Measurements from ENCODE around the gene GPX8.
A peak's percentile ranks its signal among the peaks of the same experiment; 100 is the strongest.

Gene GPX8

GRCh38 chr5:55172051-55172899 lies 12.3 kb downstream of the GPX8 start:
- peak; percentile 50 for DNase-seq (ENCODE audit: low read depth)

GRCh38 chr5:55172937-55173686 lies 13.1 kb downstream of the GPX8 start, which contains the start of gene CDC20B:
Gene CDC20B, minus strand, starts transcription at chr5:55173177. Its CDS starts 177 bp downstream, at chr5:55173000.
- DNase-seq (ENCODE audit: low read depth): peak; percentile 51

GRCh38 chr5:55173687-55174230 lies 13.8 kb downstream of the GPX8 start:
- DNase-seq (ENCODE audit: low read depth): no peak

GRCh38 chr5:55175781-55176175 lies 15.8 kb downstream of the GPX8 start:
- DNase-seq (ENCODE audit: low read depth): no peak

GRCh38 chr5:55176176-55176818 lies 16.3 kb downstream of the GPX8 start:
- no peak for DNase-seq (ENCODE audit: low read depth)

GRCh38 chr5:55177078-55177477 lies 17.1 kb downstream of the GPX8 start:
- no peak for DNase-seq (ENCODE audit: low read depth)

- DNase-seq (ENCODE audit: low read depth): no peak
Measured at GRCh38 chr5:55180016-55180415, 20.0 kb downstream of the GPX8 start.

GRCh38 chr5:55187370-55187769 lies 27.4 kb downstream of the GPX8 start:
- no peak for DNase-seq (ENCODE audit: low read depth)

GRCh38 chr5:55188656-55189540 lies 28.9 kb downstream of the GPX8 start:
- DNase-seq (ENCODE audit: low read depth): no peak

- no peak for DNase-seq (ENCODE audit: low read depth)
Measured at GRCh38 chr5:55191165-55191564, 31.2 kb downstream of the GPX8 start.

- no peak for DNase-seq (ENCODE audit: low read depth)
Measured at GRCh38 chr5:55205001-55205400, 45.0 kb downstream of the GPX8 start.

GRCh38 chr5:55211184-55211874 lies 51.4 kb downstream of the GPX8 start:
- DNase-seq (ENCODE audit: low read depth): no peak

All from stimulated activated CD8-positive, alpha-beta memory T cell treated with anti-CD3 and anti-CD28 coated beads, Interleukin-12 subunit alpha, Interleukin-12 subunit beta, amount 100 ng/mL, for 1 hour (primary cell).